Transverse colon (tissue), 4 donors: Measurements from ENCODE around the gene C1orf174. TPM values are rescaled to one million over a fixed set of nuclear protein-coding genes. Genes with fewer than 3 reads are reported as not detected.

ENCODE experiments used
- DNase-seq: peaks from one replicate; pipeline ENCODE4 v3.0.0-alpha.2; 2019
- H3K27ac ChIP-seq, 4 donors: fragments of 200-600 bp; sonication (generic); 2 replicates each; pipeline ENCODE4 v1.5.1; 2016 to 2018; ENCODE audit warnings: inconsistent platforms in 4 of 4
- H3K27me3 ChIP-seq: fragments of 200-600 bp; sonication (generic); 2 replicates; pipeline ENCODE4 v1.5.1; 2017; ENCODE audit warnings: inconsistent platforms
- H3K36me3 ChIP-seq, 4 donors: fragments of 200-600 bp; sonication (generic); 2 replicates each; pipeline ENCODE4 v1.5.1; 2017 to 2019; ENCODE audit warnings: inconsistent platforms in 4 of 4
- H3K4me1 ChIP-seq, 4 donors: fragments of 200-600 bp; sonication (generic); 2 replicates each; pipeline ENCODE4 v1.5.1; 2017 to 2020; ENCODE audit warnings: inconsistent platforms in 4 of 4
- H3K4me3 ChIP-seq, 4 donors: fragments of 200-600 bp; sonication (generic); 1 replicate in 1 of 4; 2 replicates in 3 of 4; pipeline versions ENCODE4 v1.5.1 to v1.6.1; 2017 to 2019; ENCODE audit warnings: inconsistent platforms in 4 of 4
- H3K9me3 ChIP-seq, 2 donors: fragments of 200-600 bp; sonication (generic); 2 replicates each; pipeline ENCODE4 v1.5.1; 2017 to 2019; ENCODE audit warnings: inconsistent platforms in 2 of 2
- CTCF ChIP-seq, 5 experiments: fragments of 200-600 bp in 3 of 5; fragments of 450-650 bp in 2 of 5; sonication (generic) in 3 of 5; IDR thresholded peaks; 1 replicate in 2 of 5; 2 replicates in 3 of 5; pipeline ENCODE4 v1.5.1; 2016 to 2017; ENCODE audit warnings: antibody characterized with exemption in 5 of 5, inconsistent platforms in 3 of 5, mild to moderate bottlenecking in 2 of 5, moderate library complexity in 1 of 5
- EP300 ChIP-seq: sonication (generic); formaldehyde crosslinking; IDR thresholded peaks from one replicate; pipeline ENCODE4 v1.6.1; 2017; ENCODE audit warnings: antibody characterized with exemption, low read depth
- POLR2A ChIP-seq: fragments of 450-650 bp; IDR thresholded peaks from one replicate; pipeline ENCODE4 v1.6.1; 2016; ENCODE audit warnings: antibody characterized with exemption, mild to moderate bottlenecking, moderate library complexity
- POLR2AphosphoS5 ChIP-seq, 3 donors: sonication (generic); formaldehyde crosslinking; IDR thresholded peaks; one replicate each; pipeline ENCODE4 v1.6.1; 2016; ENCODE audit warnings: antibody characterized with exemption in 3 of 3
- WGBS, 2 donors: methylation state at CpG; one replicate each; pipeline ENCODE4 v1.1.5; 2018; ENCODE audit warnings: low coverage in 1 of 2; 5-methylcytosine and 5-hydroxymethylcytosine counted together
- in situ Hi-C, 4 donors: fragments of 200-750 bp; cut with MboI; loops; one replicate each; pipeline versions ENCODE4 v1.15.0 to v1.15.1; 2017; ENCODE audit warnings: low sequenced_read_pairs in 3 of 4, low pct_ligation_motif_present in 1 of 4, low pct_unique_long_range_greater_than_20kb in 1 of 4
- intact Hi-C: fragments of 100-400 bp; cut with DNase I; formaldehyde crosslinking; loops from one replicate; pipeline ENCODE4 v1.15.1; 2023; ENCODE audit warnings: low total_unique reads
- total RNA-seq, 4 donors: library from RNA; depleted of rRNA; stranded (reverse); fragments of >200 nt; gene quantifications; one replicate each; pipeline ENCODE4 v1.1.0, GENCODE V29; 2016

C1orf174 gene
- total RNA-seq, 4 donors from 2014 or later: 23.5 to 45.4 (median 36.6) TPM

- intact Hi-C loops (no loop called here), in situ Hi-C loops (no loop called here)
- Histone ChIP-seq H3K36me3 (no peaks in the 10 kb centered on the region), H3K9me3 (peaks cover 0 to 10% of the 10 kb centered on the region in 2 donors), H3K4me3 (no peak overlapping the region), H3K27ac (no peak overlapping the region), H3K27me3 (no peaks in the 10 kb centered on the region), H3K4me1 (peaks cover 7 to 28% (median 19%) of the 10 kb centered on the region in 4 donors)
- no peak for TF ChIP-seq POLR2AphosphoS5 (IDR thresholded peaks at IDR 0.05)
- TF ChIP-seq EP300: no peak
- TF ChIP-seq CTCF (IDR thresholded peaks at IDR 0.05): no peak
- no peak for TF ChIP-seq POLR2A
- 88 to 94% methylated on average over 3 to 15 of the region's 15 CpGs for WGBS, 2 donors
- peak; percentile 22 for DNase-seq
Observed at GRCh38 chr1:3902111-3902511, 2.0 kb upstream of the C1orf174 start.

- Histone ChIP-seq H3K27me3 (no peaks in the 10 kb centered on the region), H3K27ac (peak overlapping the region; percentile 89 to 100 (median 98)), H3K36me3 (no peaks in the 10 kb centered on the region), H3K9me3 (peaks cover 0 to 10% of the 10 kb centered on the region in 2 donors), H3K4me3 (peak overlapping the region; percentile 80 to 96 (median 87)), H3K4me1 (peaks cover 7 to 28% (median 21%) of the 10 kb centered on the region in 4 donors)
- WGBS, 2 donors: 1% methylated on average over 13 of the region's 51 CpGs; no CpG with 5 or more reads in 1 of the 2 donors
- in situ Hi-C loops: no loop called here
- DNase-seq: peak; percentile 99
- TF ChIP-seq EP300 (no peak), CTCF (IDR thresholded peaks at IDR 0.05) (peak in 1 of 5 experiments; percentile 25), POLR2AphosphoS5 (IDR thresholded peaks at IDR 0.05) (peak; percentile 39 to 76 (median 53)), POLR2A (peak; percentile 20)
- intact Hi-C loops: no loop called here
Observed at GRCh38 chr1:3900969-3901529, 977 bp upstream of the C1orf174 start.

- peak overlapping the region; percentile 89 to 100 (median 98) for H3K27ac ChIP-seq
- TF ChIP-seq POLR2A (no peak), EP300 (no peak), CTCF (IDR thresholded peaks at IDR 0.05) (no peak), POLR2AphosphoS5 (IDR thresholded peaks at IDR 0.05) (no peak)
- H3K9me3 ChIP-seq: peaks cover 0 to 10% of the 10 kb centered on the region in 2 donors
- in situ Hi-C loops: no loop called here
- no peaks in the 10 kb centered on the region for H3K36me3 ChIP-seq
- 2% methylated on average over 24 of the region's 26 CpGs; no CpG with 5 or more reads in 1 of the 2 donors for WGBS, 2 donors
- H3K4me1 ChIP-seq: peaks cover 7 to 28% (median 23%) of the 10 kb centered on the region in 4 donors
- H3K27me3 ChIP-seq: no peaks in the 10 kb centered on the region
- peak overlapping the region; percentile 80 to 96 (median 90) for H3K4me3 ChIP-seq
- DNase-seq: no peak
- intact Hi-C loops: no loop called here
Observed at GRCh38 chr1:3899754-3900149, 320 bp downstream of the C1orf174 start.

GRCh38 chr1:3898994-3899753 is 898 bp downstream of the C1orf174 start:
- DNase-seq: no peak
- Histone ChIP-seq H3K27ac (peak overlapping the region; percentile 89 to 100 (median 98)), H3K36me3 (no peaks in the 10 kb centered on the region), H3K4me1 (peaks cover 7 to 28% (median 23%) of the 10 kb centered on the region in 4 donors), H3K4me3 (peak overlapping the region; percentile 80 to 96 (median 90)), H3K9me3 (peaks cover 0 to 10% of the 10 kb centered on the region in 2 donors), H3K27me3 (no peaks in the 10 kb centered on the region)
- WGBS, 2 donors: 54 to 81% methylated on average over 7 to 9 of the region's 10 CpGs
- TF ChIP-seq POLR2A: no peak
- TF ChIP-seq POLR2AphosphoS5 (IDR thresholded peaks at IDR 0.05): no peak
- no peak for TF ChIP-seq CTCF (IDR thresholded peaks at IDR 0.05)
- no peak for TF ChIP-seq EP300
- in situ Hi-C loops (no loop called here), intact Hi-C loops (no loop called here)
